SU-DHL-6 (cell line): Measurements from ENCODE around the gene SSTR5.

ENCODE experiments used
- H2AFZ ChIP-seq: fragments of 200-600 bp; sonication (generic); 2 replicates; pipeline ENCODE4 v1.6.1; 2014; ENCODE audit warnings: low read depth, mild to moderate bottlenecking, moderate library complexity, mixed read lengths, antibody characterized with exemption, low read length; ENCODE audit not compliant: severe bottlenecking
- H3F3A ChIP-seq: fragments of 200-600 bp; shearing (Covaris generic); 2 replicates; pipeline ENCODE4 v1.6.0; 2016; ENCODE audit warnings: antibody characterized with exemption, mild to moderate bottlenecking; ENCODE audit not compliant: insufficient read depth
- H3K27ac ChIP-seq: fragments of 200-600 bp; sonication (generic); 2 replicates; pipeline ENCODE4 v1.5.1; 2016; ENCODE audit warnings: low read depth, mild to moderate bottlenecking, low read length, moderate library complexity, mixed read lengths
- H3K27me3 ChIP-seq: fragments of 200-600 bp; sonication (generic), shearing (Covaris generic); 2 replicates; pipeline ENCODE4 v1.6.0; 2014; ENCODE audit warnings: mild to moderate bottlenecking, low read length
- H3K36me3 ChIP-seq: fragments of 200-600 bp; sonication (generic); 2 replicates; pipeline ENCODE4 v1.6.1; 2014; ENCODE audit warnings: mild to moderate bottlenecking, low read length, mixed read lengths
- H3K4me2 ChIP-seq: fragments of 300-600, 200-600 bp; shearing (Covaris generic), sonication (generic); 2 replicates; pipeline ENCODE4 v1.6.0; 2014; ENCODE audit warnings: low read length, low read depth, mild to moderate bottlenecking; ENCODE audit not compliant: poor library complexity, severe bottlenecking
- H3K4me3 ChIP-seq: fragments of 200-600 bp; sonication (generic); 2 replicates; pipeline ENCODE4 v1.5.1; 2014; ENCODE audit warnings: antibody characterized with exemption, low read length, mild to moderate bottlenecking, mixed read lengths; ENCODE audit not compliant: insufficient read depth, poor library complexity, severe bottlenecking
- H3K79me2 ChIP-seq: fragments of 200-600 bp; sonication (generic); 2 replicates; pipeline ENCODE4 v1.6.1; 2014; ENCODE audit warnings: mild to moderate bottlenecking, low read length, moderate library complexity; ENCODE audit not compliant: insufficient read depth
- H3K9ac ChIP-seq: fragments of 200-600 bp; sonication (generic); 2 replicates; pipeline ENCODE4 v1.7.0; 2014; ENCODE audit warnings: mild to moderate bottlenecking, low read length
- H3K9me2 ChIP-seq: fragments of 200-600 bp; sonication (generic); replicated peaks from 2 replicates; pipeline ENCODE4 v1.6.1; 2014; ENCODE audit warnings: low read length; ENCODE audit not compliant: insufficient read depth
- H3K9me3 ChIP-seq: fragments of 200-600 bp; sonication (generic); 2 replicates; pipeline ENCODE4 v1.6.1; 2014; ENCODE audit warnings: low read length, mixed read lengths; ENCODE audit not compliant: insufficient read depth
- H4K20me1 ChIP-seq: fragments of 200-600 bp; sonication (generic); 2 replicates; pipeline ENCODE4 v1.6.1; 2014; ENCODE audit warnings: low read depth, mild to moderate bottlenecking, antibody characterized with exemption, low read length, moderate library complexity, mixed read lengths
- EZH2phosphoT487 ChIP-seq: fragments of 200-600 bp; sonication (generic), shearing (Covaris generic); conservative IDR thresholded peaks from 2 replicates; pipeline ENCODE4 v1.6.1; 2018; ENCODE audit warnings: mild to moderate bottlenecking, antibody characterized with exemption, low read length, moderate library complexity, mixed read lengths
- TF ChIP-seq, protein P1 (sequence below): fragments of 200-600 bp; sonication (generic); IDR thresholded peaks from one replicate; pipeline ENCODE4 v1.5.1; 2017; ENCODE audit warnings: antibody characterized with exemption, mild to moderate bottlenecking, low read length, moderate library complexity; ENCODE audit not compliant: insufficient read depth, poor library complexity, severe bottlenecking

Gene SSTR5

DNA sequence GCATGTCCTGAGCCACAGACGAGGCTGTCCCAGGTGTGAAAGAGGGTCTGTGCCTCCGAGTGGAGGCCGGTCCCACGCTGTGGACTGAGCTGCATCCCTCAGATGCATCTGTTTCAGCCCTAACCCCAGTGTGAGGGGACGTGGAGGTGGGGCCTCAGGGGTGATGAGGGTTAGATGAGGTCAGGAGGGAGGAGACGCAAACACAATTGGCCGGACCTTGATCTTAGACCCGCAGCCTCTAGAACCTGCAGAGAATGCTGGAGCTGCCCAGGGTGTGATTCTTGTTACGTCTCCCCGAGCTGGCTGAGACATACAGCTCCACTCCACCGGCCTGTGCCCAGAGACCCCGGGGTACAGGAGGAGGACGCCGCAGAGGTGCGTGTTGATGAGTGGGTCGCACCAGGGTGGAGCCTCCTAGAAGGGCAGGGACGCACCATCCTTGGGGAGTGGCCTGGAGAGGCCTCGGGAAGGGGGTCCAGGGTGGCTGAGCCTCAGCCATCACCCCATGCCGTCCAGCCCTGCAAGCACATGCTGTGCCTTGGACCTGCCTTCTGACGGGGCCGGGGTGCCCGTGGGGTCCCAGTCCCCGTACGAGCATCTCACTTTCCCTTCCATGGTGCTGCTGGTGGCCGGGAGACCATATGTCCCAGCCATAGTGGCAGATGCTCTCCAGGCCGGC, 40.1 kb downstream of the SSTR5 start:
- Histone ChIP-seq H3F3A (no peaks in the 10 kb centered on the region), H3K27ac (no peak overlapping the region), H3K4me3 (no peak overlapping the region), H3K36me3 (no peaks in the 10 kb centered on the region), H2AFZ (no peak overlapping the region), H3K4me2 (no peak overlapping the region), H3K27me3 (no peaks in the 10 kb centered on the region), H4K20me1 (no peaks in the 10 kb centered on the region), H3K79me2 (no peaks in the 10 kb centered on the region), H3K9ac (no peak overlapping the region), H3K9me3 (no peaks in the 10 kb centered on the region), H3K9me2 (no peaks in the 10 kb centered on the region)
- TF ChIP-seq, protein P1, sequence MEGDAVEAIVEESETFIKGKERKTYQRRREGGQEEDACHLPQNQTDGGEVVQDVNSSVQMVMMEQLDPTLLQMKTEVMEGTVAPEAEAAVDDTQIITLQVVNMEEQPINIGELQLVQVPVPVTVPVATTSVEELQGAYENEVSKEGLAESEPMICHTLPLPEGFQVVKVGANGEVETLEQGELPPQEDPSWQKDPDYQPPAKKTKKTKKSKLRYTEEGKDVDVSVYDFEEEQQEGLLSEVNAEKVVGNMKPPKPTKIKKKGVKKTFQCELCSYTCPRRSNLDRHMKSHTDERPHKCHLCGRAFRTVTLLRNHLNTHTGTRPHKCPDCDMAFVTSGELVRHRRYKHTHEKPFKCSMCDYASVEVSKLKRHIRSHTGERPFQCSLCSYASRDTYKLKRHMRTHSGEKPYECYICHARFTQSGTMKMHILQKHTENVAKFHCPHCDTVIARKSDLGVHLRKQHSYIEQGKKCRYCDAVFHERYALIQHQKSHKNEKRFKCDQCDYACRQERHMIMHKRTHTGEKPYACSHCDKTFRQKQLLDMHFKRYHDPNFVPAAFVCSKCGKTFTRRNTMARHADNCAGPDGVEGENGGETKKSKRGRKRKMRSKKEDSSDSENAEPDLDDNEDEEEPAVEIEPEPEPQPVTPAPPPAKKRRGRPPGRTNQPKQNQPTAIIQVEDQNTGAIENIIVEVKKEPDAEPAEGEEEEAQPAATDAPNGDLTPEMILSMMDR: no peak
- no peak for TF ChIP-seq EZH2phosphoT487

DNA sequence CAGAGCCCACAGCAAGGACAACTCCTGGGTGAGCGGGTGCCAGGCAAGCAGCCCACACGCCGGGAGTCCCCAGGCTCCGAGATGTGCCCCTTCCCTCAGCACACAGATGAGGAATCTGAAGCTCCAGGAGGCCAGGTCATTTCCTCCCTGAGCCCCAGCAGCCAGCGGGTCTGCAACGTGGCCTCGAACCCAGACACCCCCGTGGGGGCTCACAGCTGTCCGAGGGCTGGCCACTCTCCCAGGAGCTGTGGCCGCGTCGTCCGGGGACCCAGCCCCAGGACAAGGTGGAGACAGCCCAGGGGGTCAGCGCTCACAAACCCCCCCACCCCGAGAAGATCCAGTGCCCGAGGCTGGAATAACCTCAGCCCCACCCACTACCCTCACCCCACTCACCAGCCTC, 40.9 kb downstream of the SSTR5 start:
- H3K27me3 ChIP-seq: no peaks in the 10 kb centered on the region
- no peak overlapping the region for H3K4me2 ChIP-seq
- no peak overlapping the region for H3K9ac ChIP-seq
- no peaks in the 10 kb centered on the region for H3K36me3 ChIP-seq
- TF ChIP-seq, protein P1: no peak
- no peak for TF ChIP-seq EZH2phosphoT487
- no peaks in the 10 kb centered on the region for H3F3A ChIP-seq
- H2AFZ ChIP-seq: no peak overlapping the region
- H3K9me3 ChIP-seq: no peaks in the 10 kb centered on the region
- no peak overlapping the region for H3K27ac ChIP-seq
- no peaks in the 10 kb centered on the region for H4K20me1 ChIP-seq
- no peaks in the 10 kb centered on the region for H3K9me2 ChIP-seq
- no peaks in the 10 kb centered on the region for H3K79me2 ChIP-seq
- H3K4me3 ChIP-seq: no peak overlapping the region

DNA sequence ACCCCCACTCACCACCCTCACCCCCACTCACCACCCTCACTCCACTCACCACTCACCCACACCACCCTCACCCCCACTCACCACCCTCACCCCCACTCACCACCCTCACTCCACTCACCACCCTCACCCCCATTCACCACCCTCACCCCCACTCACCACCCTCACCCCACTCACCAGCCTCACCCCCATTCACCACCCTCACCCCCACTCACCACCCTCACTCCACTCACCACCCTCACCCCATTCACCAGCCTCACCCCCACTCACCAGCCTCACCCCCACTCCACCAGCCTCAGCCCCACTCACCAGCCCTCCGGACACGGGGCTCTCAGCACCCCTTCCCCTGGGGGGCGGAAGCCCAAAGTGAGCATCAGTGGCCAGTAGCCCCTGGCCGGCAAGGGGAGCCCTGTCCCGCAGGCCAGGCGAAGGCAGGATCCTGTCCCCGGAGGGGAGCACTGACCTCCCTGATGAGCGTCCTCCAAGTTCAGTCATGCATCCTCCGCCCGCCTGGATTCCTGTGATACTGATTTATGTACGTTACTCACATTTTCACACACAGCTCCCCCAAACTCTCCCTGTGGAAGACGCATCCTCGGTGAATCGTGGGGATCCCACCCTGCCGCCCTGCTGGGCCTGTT, 41.5 kb downstream of the SSTR5 start:
- H3K79me2 ChIP-seq: no peaks in the 10 kb centered on the region
- H4K20me1 ChIP-seq: no peaks in the 10 kb centered on the region
- no peaks in the 10 kb centered on the region for H3K9me2 ChIP-seq
- no peaks in the 10 kb centered on the region for H3K9me3 ChIP-seq
- no peak overlapping the region for H3K4me3 ChIP-seq
- no peak for TF ChIP-seq EZH2phosphoT487
- TF ChIP-seq, protein P1: no peak
- H3K4me2 ChIP-seq: no peak overlapping the region
- H3K9ac ChIP-seq: no peak overlapping the region
- H3K27ac ChIP-seq: no peak overlapping the region
- H3F3A ChIP-seq: no peaks in the 10 kb centered on the region
- H3K27me3 ChIP-seq: no peaks in the 10 kb centered on the region
- H3K36me3 ChIP-seq: no peaks in the 10 kb centered on the region
- H2AFZ ChIP-seq: no peak overlapping the region
